ENCODE results near the gene IMPDH2.
A peak's percentile ranks its signal among the peaks of the same experiment; 100 is the strongest.

The IMPDH2 gene

GRCh38 chr3:49028673-49029562 lies at the start of gene IMPDH2:
Gene IMPDH2 (minus strand): TSS chr3:49029398. CDS start chr3:49029350, 48 bp downstream.
- DNase-seq (ENCODE audit: low read depth), result peak; percentile 89

- no peak for DNase-seq (ENCODE audit: low read depth)
Measured at GRCh38 chr3:49076646-49077045, 47.4 kb upstream of the IMPDH2 start.

GRCh38 chr3:49076116-49076515 lies 46.9 kb upstream of the IMPDH2 start:
- no peak for DNase-seq (ENCODE audit: low read depth)

- no peak for DNase-seq (ENCODE audit: low read depth)
Measured at GRCh38 chr3:49058011-49058410, 28.8 kb upstream of the IMPDH2 start.

GRCh38 chr3:49057268-49057667 lies 28.1 kb upstream of the IMPDH2 start:
- DNase-seq (ENCODE audit: low read depth), result no peak

- no peak for DNase-seq (ENCODE audit: low read depth)
Measured at GRCh38 chr3:49054344-49054862, 25.2 kb upstream of the IMPDH2 start.

- no peak for DNase-seq (ENCODE audit: low read depth)
Measured at GRCh38 chr3:49053543-49053942, 24.3 kb upstream of the IMPDH2 start.

- DNase-seq (ENCODE audit: low read depth), result no peak
Measured at GRCh38 chr3:49035281-49035680, 6.1 kb upstream of the IMPDH2 start.

GRCh38 chr3:49034650-49035049 lies 5.5 kb upstream of the IMPDH2 start:
- DNase-seq (ENCODE audit: low read depth), result no peak

GRCh38 chr3:49032646-49033304 lies 3.6 kb upstream of the IMPDH2 start:
- DNase-seq (ENCODE audit: low read depth), result no peak

- no peak for DNase-seq (ENCODE audit: low read depth)
Measured at GRCh38 chr3:49030321-49030720, 1.1 kb upstream of the IMPDH2 start.

GRCh38 chr3:49029563-49029884 lies 326 bp upstream of the IMPDH2 start:
- no peak for DNase-seq (ENCODE audit: low read depth)

GRCh38 chr3:49028298-49028672 lies 913 bp downstream of the IMPDH2 start:
- DNase-seq (ENCODE audit: low read depth), result no peak

- DNase-seq (ENCODE audit: low read depth), result no peak
Measured at GRCh38 chr3:49027634-49028033, 1.6 kb downstream of the IMPDH2 start.

GRCh38 chr3:49026536-49026935 lies 2.7 kb downstream of the IMPDH2 start:
- DNase-seq (ENCODE audit: low read depth), result no peak

- no peak for DNase-seq (ENCODE audit: low read depth)
Measured at GRCh38 chr3:49025793-49026520, 3.2 kb downstream of the IMPDH2 start.

GRCh38 chr3:49025005-49025792 lies 4.0 kb downstream of the IMPDH2 start:
- DNase-seq (ENCODE audit: low read depth), result no peak

GRCh38 chr3:49024449-49024848 lies 4.7 kb downstream of the IMPDH2 start:
- no peak for DNase-seq (ENCODE audit: low read depth)

- no peak for DNase-seq (ENCODE audit: low read depth)
Measured at GRCh38 chr3:49023775-49024174, 5.4 kb downstream of the IMPDH2 start.

- DNase-seq (ENCODE audit: low read depth), result no peak
Measured at GRCh38 chr3:49022688-49023171, 6.5 kb downstream of the IMPDH2 start.

- peak; percentile 90 for DNase-seq (ENCODE audit: low read depth)
Measured at GRCh38 chr3:49021813-49022687, 7.1 kb downstream of the IMPDH2 start, which contains the start of gene NDUFAF3. Gene NDUFAF3 (plus strand): TSS chr3:49022121. CDS start chr3:49022145, 24 bp downstream.
